SK-N-SH (cell line): Measurements from ENCODE around the gene NR2C2AP. TPM values are rescaled to one million over a fixed set of nuclear protein-coding genes. Genes with fewer than 3 reads are reported as not detected.

Experiments
- CTCF ChIA-PET: fragments of 300-600, 350-600 bp; formaldehyde crosslinking; extraction: SDS; loops from one replicate; lab custom pipeline; 2021; lab: Yijun Ruan, JAX
- POLR2A ChIA-PET: fragments of 350-600 bp; sonication (Branson Sonifier 250); formaldehyde crosslinking; extraction: SDS; loops from one replicate; lab custom pipeline; 2020; ENCODE audit warnings: antibody characterized with exemption, inconsistent platforms; lab: Yijun Ruan, JAX
- DNase-seq: peaks from one replicate; pipeline ENCODE4 v3.0.0; 2012
- H2AFZ ChIP-seq: fragments of 200-600 bp; sonication (generic); 2 replicates; pipeline ENCODE4 v1.8.1; 2016; ENCODE audit warnings: antibody characterized with exemption, mild to moderate bottlenecking, low read depth
- H3F3A ChIP-seq: fragments of 200-600 bp; sonication (generic); replicated peaks from 2 replicates; pipeline ENCODE3; 2016; ENCODE audit warnings: antibody characterized with exemption, mild to moderate bottlenecking; ENCODE audit not compliant: insufficient read depth
- H3K27ac ChIP-seq, 2 experiments: fragments of 200-500 bp in 1 of 2; fragments of 200-600 bp in 1 of 2; sonication (Bioruptor generic) in 1 of 2; sonication (generic), shearing (Covaris generic) in 1 of 2; 2 replicates each; pipeline versions ENCODE4 v1.5.1 to v1.6.1; 2014 to 2016; ENCODE audit warnings: low read depth in 2 of 2, inconsistent platforms in 1 of 2, low read length in 1 of 2, mild to moderate bottlenecking in 1 of 2, mixed read lengths in 1 of 2
- H3K27me3 ChIP-seq: fragments of 200-600 bp; sonication (generic), shearing (Covaris generic); 2 replicates; pipeline ENCODE4 v1.6.1; 2016; ENCODE audit warnings: mixed run types; ENCODE audit not compliant: insufficient read depth
- H3K36me3 ChIP-seq, 2 experiments: fragments of 200-500 bp in 1 of 2; fragments of 200-600 bp in 1 of 2; sonication (Bioruptor generic) in 1 of 2; sonication (generic) in 1 of 2; replicated peaks in 1 of 2; 2 replicates each; pipeline versions ENCODE3 to v1.5.1; 2014 to 2016; ENCODE audit warnings: low read length in 1 of 2, mild to moderate bottlenecking in 1 of 2; ENCODE audit not compliant: insufficient read depth in 2 of 2, control insufficient read depth in 1 of 2
- H3K4me1 ChIP-seq, 2 experiments: fragments of 200-500 bp in 1 of 2; fragments of 200-600 bp in 1 of 2; sonication (Bioruptor generic) in 1 of 2; sonication (generic), shearing (Covaris generic) in 1 of 2; 2 replicates each; pipeline versions ENCODE4 v1.5.1 to v1.6.1; 2014 to 2016; ENCODE audit warnings: low read depth in 1 of 2, low read length in 1 of 2, mixed run types in 1 of 2; ENCODE audit not compliant: insufficient read depth in 2 of 2, control insufficient read depth in 1 of 2
- H3K4me2 ChIP-seq: fragments of 200-600 bp; sonication (generic), shearing (Covaris generic); 2 replicates; pipeline ENCODE4 v1.6.1; 2017; ENCODE audit warnings: mixed run types
- H3K4me3 ChIP-seq, 2 experiments: fragments of 200-500 bp in 1 of 2; fragments of 200-600 bp in 1 of 2; sonication (Bioruptor generic) in 1 of 2; sonication (generic), shearing (Covaris generic) in 1 of 2; 2 replicates each; pipeline versions ENCODE4 v1.5.1 to v1.8.1; 2014 to 2016; ENCODE audit warnings: low read depth in 2 of 2, inconsistent platforms in 1 of 2, low read length in 1 of 2, mild to moderate bottlenecking in 1 of 2, mixed read lengths in 1 of 2, moderate library complexity in 1 of 2
- H3K79me2 ChIP-seq: fragments of 200-600 bp; sonication (generic); 2 replicates; pipeline ENCODE4 v1.8.1; 2017; ENCODE audit warnings: mild to moderate bottlenecking; ENCODE audit not compliant: insufficient read depth
- H3K9ac ChIP-seq: fragments of 200-600 bp; sonication (generic); 2 replicates; pipeline ENCODE4 v1.6.1; 2017; ENCODE audit warnings: mixed run types
- H3K9me2 ChIP-seq: fragments of 200-600 bp; sonication (generic); 2 replicates; pipeline ENCODE4 v1.6.1; 2017; ENCODE audit warnings: mixed run types
- H3K9me3 ChIP-seq: fragments of 200-600 bp; sonication (generic); 2 replicates; pipeline ENCODE4 v1.6.1; 2017; ENCODE audit warnings: mixed run types, mild to moderate bottlenecking, moderate library complexity
- H4K20me1 ChIP-seq: fragments of 200-600 bp; sonication (generic); 2 replicates; pipeline ENCODE4 v1.6.1; 2017; ENCODE audit warnings: mild to moderate bottlenecking, mixed run types; ENCODE audit not compliant: insufficient read depth
- CHD2 ChIP-seq: fragments of 150-350 bp; IDR thresholded peaks from 2 replicates; pipeline ENCODE4 v1.6.1; 2018; ENCODE audit warnings: low read length; ENCODE audit not compliant: partially characterized antibody
- ELF1 ChIP-seq: IDR thresholded peaks from 2 replicates; pipeline ENCODE4 v1.4.0; 2012
- EZH2phosphoT487 ChIP-seq: fragments of 200-600 bp; sonication (generic); IDR thresholded peaks from 2 replicates; pipeline ENCODE4 v1.6.1; 2017; ENCODE audit warnings: low read depth, mixed run types, mild to moderate bottlenecking, antibody characterized with exemption, moderate library complexity, borderline replicate concordance
- FOXJ3 ChIP-seq: sonication (generic); formaldehyde crosslinking; IDR thresholded peaks from 2 replicates; pipeline ENCODE4 v1.5.1; 2020; ENCODE audit warnings: mild to moderate bottlenecking, missing genetic modification reagents
- FOXM1 ChIP-seq: IDR thresholded peaks from 2 replicates; pipeline ENCODE4 v1.4.0; 2012; ENCODE audit warnings: low read depth, mild to moderate bottlenecking
- GATA2 ChIP-seq: sonication (generic); formaldehyde crosslinking; IDR thresholded peaks from 2 replicates; pipeline ENCODE4 v1.5.0; 2020; ENCODE audit warnings: mild to moderate bottlenecking, missing genetic modification reagents
- NFIC ChIP-seq: IDR thresholded peaks from 2 replicates; pipeline ENCODE4 v1.4.0; 2012; ENCODE audit warnings: borderline replicate concordance
- POLR2AphosphoS5 ChIP-seq: IDR thresholded peaks from 2 replicates; pipeline ENCODE4 v1.6.1; 2012; ENCODE audit warnings: low read depth, low read length
- RAD21 ChIP-seq: IDR thresholded peaks from 2 replicates; pipeline ENCODE4 v1.6.1; 2012; ENCODE audit warnings: mild to moderate bottlenecking, low read length
- TAF1 ChIP-seq: IDR thresholded peaks from 2 replicates; pipeline ENCODE4 v1.6.1; 2012; ENCODE audit warnings: low read depth, mild to moderate bottlenecking, low read length, moderate library complexity, borderline replicate concordance
- TCF12 ChIP-seq: IDR thresholded peaks from 2 replicates; pipeline ENCODE4 v1.4.0; 2012
- TEAD4 ChIP-seq: IDR thresholded peaks from 2 replicates; pipeline ENCODE4 v1.4.0; 2012; ENCODE audit warnings: mild to moderate bottlenecking, borderline replicate concordance; ENCODE audit not compliant: insufficient read depth
- YY1 ChIP-seq: IDR thresholded peaks from 2 replicates; pipeline ENCODE4 v1.4.0; 2012; ENCODE audit warnings: low read depth, mild to moderate bottlenecking
- WGBS: methylation state at CpG from one replicate; pipeline ENCODE4 v1.1.6; 2017; ENCODE audit warnings: low lambda C conversion rate; 5-methylcytosine and 5-hydroxymethylcytosine counted together
- polyA plus RNA-seq, 3 experiments: library from polyadenylated mRNA; depleted of rRNA; stranded (reverse); fragments of >200 nt; gene quantifications; 2 replicates each; pipeline ENCODE4 v1.2.3, GENCODE V29; 2012
- TF ChIP-seq, protein P1 (sequence below): IDR thresholded peaks from 2 replicates; pipeline ENCODE4 v1.4.0; 2012; ENCODE audit warnings: low read depth, borderline replicate concordance
- TF ChIP-seq, protein P2 (sequence below): IDR thresholded peaks from 2 replicates; pipeline ENCODE4; 2012
- TF ChIP-seq, protein P3 (sequence below): fragments of 200-600 bp; sonication (generic); IDR thresholded peaks from 2 replicates; pipeline ENCODE4 v1.6.1; 2017; ENCODE audit warnings: antibody characterized with exemption, mild to moderate bottlenecking, moderate library complexity
- TF ChIP-seq, protein P4 (sequence below): fragments of 150-350 bp; IDR thresholded peaks from 2 replicates; pipeline ENCODE4 v1.6.1; 2017; ENCODE audit warnings: antibody characterized with exemption, low read length, low read depth, borderline replicate concordance

Gene NR2C2AP
- polyA plus RNA-seq, 1 of the 3 experiments (the other 2 are of a cell fraction): 21.9 TPM

DNA sequence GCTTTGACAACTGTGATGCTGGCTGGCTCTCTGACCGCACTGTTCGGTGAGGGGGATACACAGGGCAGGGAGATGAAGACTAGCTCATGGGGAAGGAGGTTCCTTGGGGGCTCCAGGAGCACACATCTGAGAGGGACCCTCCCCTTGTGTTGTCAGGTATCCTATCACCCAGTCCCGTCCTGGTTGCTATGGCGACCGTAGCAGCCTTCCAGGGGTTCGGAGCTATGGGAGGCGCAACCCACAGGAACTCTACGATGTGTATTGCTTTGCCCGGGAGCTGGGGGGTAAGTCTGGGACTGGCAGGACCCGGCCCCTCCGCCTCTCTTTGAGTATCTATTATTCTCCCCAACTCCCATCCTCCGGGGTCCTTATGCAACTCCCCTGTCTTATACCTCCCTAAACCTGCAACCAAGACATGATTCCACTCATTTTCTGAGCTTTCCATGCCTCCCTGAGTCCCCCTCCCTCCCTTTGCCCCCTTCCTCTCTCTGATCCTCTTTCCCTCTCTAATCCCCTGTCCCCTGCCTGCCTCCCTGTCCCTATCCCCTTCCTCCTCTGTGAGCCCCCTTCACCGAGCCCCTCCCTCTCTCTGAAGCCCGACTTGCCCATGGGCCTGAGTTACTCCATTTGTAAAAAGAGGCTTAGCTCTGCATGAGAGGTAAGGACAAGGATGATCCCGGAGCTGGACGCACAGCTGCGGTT lies 21.1 kb upstream of the NR2C2AP start:
- Histone ChIP-seq H3K9me2 (no peaks in the 10 kb centered on the region), H2AFZ (no peak overlapping the region), H3K4me2 (no peak overlapping the region), H3K9me3 (no peaks in the 10 kb centered on the region), H3K9ac (no peak overlapping the region), H3K4me1 (no peaks in the 10 kb centered on the region), H4K20me1 (no peaks in the 10 kb centered on the region), H3K4me3 (no peak overlapping the region), H3F3A (no peaks in the 10 kb centered on the region), H3K27ac (no peak overlapping the region), H3K36me3 (no peaks in the 10 kb centered on the region), H3K79me2 (no peaks in the 10 kb centered on the region), H3K27me3 (no peaks in the 10 kb centered on the region)
- 78% methylated on average over 12 of the region's 17 CpGs for WGBS
- DNase-seq: peak; percentile 15
- ChIA-PET POLR2A (no interaction called here), CTCF (interaction anchor here (1.4 kb wide), 1 partner anchor 118 kb away, joined by 7 read pairs; no protein-coding TSS in a partner anchor)
- no peak for TF ChIP-seq NFIC
- no peak for TF ChIP-seq POLR2AphosphoS5
- no peak for TF ChIP-seq YY1
- TF ChIP-seq TCF12: no peak
- TF ChIP-seq FOXM1: no peak
- TF ChIP-seq, protein P1, sequence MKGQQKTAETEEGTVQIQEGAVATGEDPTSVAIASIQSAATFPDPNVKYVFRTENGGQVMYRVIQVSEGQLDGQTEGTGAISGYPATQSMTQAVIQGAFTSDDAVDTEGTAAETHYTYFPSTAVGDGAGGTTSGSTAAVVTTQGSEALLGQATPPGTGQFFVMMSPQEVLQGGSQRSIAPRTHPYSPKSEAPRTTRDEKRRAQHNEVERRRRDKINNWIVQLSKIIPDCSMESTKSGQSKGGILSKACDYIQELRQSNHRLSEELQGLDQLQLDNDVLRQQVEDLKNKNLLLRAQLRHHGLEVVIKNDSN: no peak
- TF ChIP-seq CHD2: no peak
- no peak for TF ChIP-seq GATA2 (CRISPR knock-in tag)
- TF ChIP-seq ELF1: no peak
- TF ChIP-seq TEAD4: no peak
- TF ChIP-seq TAF1: no peak
- TF ChIP-seq, protein P2, sequence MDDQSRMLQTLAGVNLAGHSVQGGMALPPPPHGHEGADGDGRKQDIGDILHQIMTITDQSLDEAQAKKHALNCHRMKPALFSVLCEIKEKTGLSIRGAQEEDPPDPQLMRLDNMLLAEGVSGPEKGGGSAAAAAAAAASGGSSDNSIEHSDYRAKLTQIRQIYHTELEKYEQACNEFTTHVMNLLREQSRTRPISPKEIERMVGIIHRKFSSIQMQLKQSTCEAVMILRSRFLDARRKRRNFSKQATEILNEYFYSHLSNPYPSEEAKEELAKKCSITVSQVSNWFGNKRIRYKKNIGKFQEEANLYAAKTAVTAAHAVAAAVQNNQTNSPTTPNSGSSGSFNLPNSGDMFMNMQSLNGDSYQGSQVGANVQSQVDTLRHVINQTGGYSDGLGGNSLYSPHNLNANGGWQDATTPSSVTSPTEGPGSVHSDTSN: no peak
- TF ChIP-seq, protein P3, sequence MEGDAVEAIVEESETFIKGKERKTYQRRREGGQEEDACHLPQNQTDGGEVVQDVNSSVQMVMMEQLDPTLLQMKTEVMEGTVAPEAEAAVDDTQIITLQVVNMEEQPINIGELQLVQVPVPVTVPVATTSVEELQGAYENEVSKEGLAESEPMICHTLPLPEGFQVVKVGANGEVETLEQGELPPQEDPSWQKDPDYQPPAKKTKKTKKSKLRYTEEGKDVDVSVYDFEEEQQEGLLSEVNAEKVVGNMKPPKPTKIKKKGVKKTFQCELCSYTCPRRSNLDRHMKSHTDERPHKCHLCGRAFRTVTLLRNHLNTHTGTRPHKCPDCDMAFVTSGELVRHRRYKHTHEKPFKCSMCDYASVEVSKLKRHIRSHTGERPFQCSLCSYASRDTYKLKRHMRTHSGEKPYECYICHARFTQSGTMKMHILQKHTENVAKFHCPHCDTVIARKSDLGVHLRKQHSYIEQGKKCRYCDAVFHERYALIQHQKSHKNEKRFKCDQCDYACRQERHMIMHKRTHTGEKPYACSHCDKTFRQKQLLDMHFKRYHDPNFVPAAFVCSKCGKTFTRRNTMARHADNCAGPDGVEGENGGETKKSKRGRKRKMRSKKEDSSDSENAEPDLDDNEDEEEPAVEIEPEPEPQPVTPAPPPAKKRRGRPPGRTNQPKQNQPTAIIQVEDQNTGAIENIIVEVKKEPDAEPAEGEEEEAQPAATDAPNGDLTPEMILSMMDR: no peak
- TF ChIP-seq FOXJ3 (CRISPR knock-in tag): no peak

DNA sequence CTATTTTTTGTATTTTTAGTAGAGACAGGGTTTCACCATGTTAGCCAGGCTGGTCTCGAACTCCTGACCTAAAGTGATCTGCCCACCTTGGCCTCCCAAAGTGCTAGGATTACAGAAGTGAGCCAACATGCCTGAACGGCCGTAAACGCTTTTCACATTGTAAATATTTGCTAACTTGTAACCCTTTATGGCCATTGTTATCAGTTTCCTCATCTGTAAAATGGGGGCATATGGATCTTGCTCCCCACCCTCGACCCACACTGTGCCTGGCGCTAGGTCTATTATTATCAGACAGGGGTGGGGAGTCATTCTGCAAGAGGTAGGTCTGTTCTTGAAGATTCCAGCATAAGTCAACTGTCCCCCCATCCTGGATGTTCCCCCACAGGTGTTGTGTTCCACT lies 20.4 kb upstream of the NR2C2AP start:
- Histone ChIP-seq H3K4me3 (no peak overlapping the region), H2AFZ (no peak overlapping the region), H4K20me1 (no peaks in the 10 kb centered on the region), H3F3A (no peaks in the 10 kb centered on the region), H3K4me1 (no peaks in the 10 kb centered on the region), H3K79me2 (no peaks in the 10 kb centered on the region), H3K9me2 (no peaks in the 10 kb centered on the region), H3K9ac (no peak overlapping the region), H3K27ac (no peak overlapping the region), H3K4me2 (no peak overlapping the region), H3K9me3 (no peaks in the 10 kb centered on the region), H3K27me3 (no peaks in the 10 kb centered on the region), H3K36me3 (no peaks in the 10 kb centered on the region)
- no peak for DNase-seq
- ChIA-PET CTCF (interaction anchor here (1.4 kb wide), 1 partner anchor 119 kb away, joined by 7 read pairs; no protein-coding TSS in a partner anchor), POLR2A (no interaction called here)
- WGBS: 71% methylated on average over 6 of the region's 6 CpGs
- no peak for TF ChIP-seq RAD21
- TF ChIP-seq, protein P4, sequence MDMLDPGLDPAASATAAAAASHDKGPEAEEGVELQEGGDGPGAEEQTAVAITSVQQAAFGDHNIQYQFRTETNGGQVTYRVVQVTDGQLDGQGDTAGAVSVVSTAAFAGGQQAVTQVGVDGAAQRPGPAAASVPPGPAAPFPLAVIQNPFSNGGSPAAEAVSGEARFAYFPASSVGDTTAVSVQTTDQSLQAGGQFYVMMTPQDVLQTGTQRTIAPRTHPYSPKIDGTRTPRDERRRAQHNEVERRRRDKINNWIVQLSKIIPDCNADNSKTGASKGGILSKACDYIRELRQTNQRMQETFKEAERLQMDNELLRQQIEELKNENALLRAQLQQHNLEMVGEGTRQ: no peak
- TF ChIP-seq EZH2phosphoT487: no peak
